OCI-M2 (cell line): ENCODE data around the gene CUX1.

Source experiments
- DNase-seq: peaks from one replicate; lab custom pipeline; 2025; ENCODE audit not compliant: unreplicated experiment; lab: John Stamatoyannopoulos, UW

CUX1 gene

DNA sequence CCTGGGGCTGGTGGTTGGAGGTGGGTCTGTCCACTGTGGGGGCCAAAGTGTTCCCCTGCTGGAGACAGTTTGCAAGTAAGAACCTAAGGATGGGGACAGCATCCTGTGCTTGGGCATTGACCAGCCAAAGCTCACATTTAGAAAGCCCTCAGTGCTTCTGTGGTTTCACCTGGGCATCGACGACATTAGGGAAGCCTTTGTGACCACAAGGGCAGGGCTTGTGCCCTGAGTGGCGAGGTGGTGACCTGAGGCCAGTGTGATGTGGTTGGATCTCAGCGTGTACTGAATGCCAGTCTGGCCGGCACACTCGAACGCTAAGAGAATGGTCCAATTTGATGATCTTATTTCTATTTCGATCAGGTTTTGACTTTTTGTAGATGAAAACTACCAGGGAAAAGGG, 437.1 kb downstream of the CUX1 start:
- DNase-seq = no peak

DNA sequence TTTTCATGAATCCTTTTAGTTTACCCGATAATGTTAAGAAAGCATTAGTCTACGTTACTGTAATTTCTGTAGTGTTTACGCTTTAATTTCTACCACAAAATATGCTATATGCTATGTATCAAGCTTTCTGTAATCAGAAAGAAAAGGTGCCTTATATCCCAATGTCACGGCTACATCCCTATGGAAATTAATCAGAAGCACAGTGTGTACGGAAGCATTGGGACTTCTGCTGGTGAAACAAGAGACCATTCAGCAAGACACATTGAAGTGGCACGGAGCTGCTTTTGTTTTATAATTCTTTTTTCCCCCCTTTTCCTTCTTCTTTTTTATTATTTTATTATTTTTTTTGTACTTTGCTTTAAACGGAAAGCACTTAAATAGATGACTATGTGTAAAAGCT, 438.1 kb downstream of the CUX1 start:
- no peak for DNase-seq

GRCh38 chr7:102255916-102256315, 438.5 kb downstream of the CUX1 start:
- DNase-seq = no peak

GRCh38 chr7:102258073-102258748, 440.8 kb downstream of the CUX1 start:
- no peak for DNase-seq

DNA sequence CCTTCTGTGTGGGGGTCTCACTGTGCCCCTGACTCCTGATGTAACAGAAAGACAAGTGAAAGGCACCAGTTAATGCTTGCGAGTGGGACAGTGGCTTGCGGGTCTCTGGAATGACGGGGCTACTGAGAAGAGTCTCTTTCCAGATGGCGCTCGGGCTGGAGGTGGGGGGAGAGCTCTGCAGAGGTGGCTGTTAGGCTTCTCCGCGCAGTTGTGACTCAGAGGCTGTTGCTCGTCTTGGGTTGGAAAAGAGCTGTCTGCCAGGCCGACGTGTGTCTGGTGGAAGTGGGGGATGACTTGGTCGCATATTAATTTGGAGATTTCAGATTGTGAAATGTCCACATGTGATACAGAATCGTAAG, 441.3 kb downstream of the CUX1 start:
- no peak for DNase-seq

GRCh38 chr7:102260856-102261255, 443.4 kb downstream of the CUX1 start:
- no peak for DNase-seq

DNA sequence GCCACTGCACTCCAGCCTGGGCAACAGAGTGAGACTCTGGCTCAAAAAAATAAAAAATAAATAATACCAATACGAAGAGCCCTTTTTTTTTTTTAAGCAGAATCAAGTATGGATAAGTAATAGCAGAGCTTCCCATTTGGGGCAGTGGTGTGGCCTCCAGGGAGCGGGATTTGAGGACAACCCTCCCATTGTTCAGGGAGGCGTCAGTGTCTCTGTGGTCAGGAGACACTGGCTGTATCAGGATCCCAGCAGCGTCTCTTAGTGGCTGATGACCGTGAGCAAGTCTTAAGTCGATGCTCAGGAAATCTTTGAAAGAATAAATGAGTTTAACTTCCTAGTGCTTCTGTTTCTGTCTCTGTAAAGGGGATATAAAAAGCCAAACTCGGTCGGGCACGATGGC, 444.0 kb downstream of the CUX1 start:
- no peak for DNase-seq

GRCh38 chr7:102262546-102262945, 445.1 kb downstream of the CUX1 start:
- DNase-seq = no peak

GRCh38 chr7:102264367-102264891, 447.0 kb downstream of the CUX1 start:
- DNase-seq = no peak

- DNase-seq = no peak
These were observed 449.1 kb downstream of the CUX1 start for GRCh38 chr7:102266541-102266940.

DNA sequence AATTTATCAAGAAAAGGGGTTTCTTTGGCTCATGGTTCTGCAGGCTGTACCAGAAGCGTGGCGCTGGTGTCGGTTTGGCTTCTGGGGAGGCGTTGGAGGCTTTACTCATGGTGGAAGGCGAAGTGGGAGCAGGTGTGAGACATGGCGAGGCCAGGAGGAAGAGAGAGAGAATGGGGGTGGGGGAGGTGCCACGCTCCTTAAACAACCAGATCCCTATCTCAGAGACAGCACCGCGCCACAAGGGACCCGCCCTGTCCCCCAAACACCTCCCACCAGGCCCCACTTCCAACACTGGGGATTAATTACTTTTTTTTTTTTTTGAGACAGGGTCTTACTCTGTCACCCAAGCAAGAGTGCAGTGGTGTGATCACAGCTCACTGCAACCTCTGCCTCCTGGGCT, 451.2 kb downstream of the CUX1 start:
- no peak for DNase-seq

DNA sequence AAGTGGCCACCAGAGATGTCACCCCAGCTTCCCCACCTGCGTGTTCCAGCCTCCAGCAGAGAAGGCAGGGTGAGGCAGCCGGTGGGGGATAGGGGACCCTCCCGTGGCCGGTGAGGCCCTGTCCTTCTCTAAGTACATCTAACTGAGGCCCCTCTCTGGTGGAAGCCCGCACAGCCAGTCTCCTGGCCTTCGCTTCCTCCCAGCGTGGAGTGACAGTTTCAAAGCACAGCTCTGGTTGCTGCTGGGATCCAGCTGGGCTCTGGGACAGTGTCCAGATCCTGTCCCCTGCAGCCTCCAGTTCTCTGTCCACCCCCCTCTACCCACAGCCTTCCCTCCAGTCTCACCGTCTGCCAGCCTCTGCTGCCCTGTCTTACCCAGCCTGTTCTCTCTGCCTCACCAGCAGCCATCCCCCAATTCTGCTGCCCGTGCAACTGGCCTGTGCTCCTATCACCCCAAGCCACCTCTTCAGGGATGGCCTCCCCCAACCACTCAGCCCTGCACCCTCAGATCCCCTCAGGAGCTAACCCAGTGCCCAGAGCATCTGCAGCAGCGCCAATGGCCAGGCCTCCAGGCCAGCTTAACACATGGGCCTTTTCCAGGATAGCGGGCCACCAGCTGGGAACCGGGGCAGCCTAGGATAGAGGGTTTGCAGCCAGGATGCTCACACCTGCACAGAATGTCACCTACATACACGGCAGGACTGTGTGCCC, 452.9 kb downstream of the CUX1 start:
- DNase-seq = no peak

- no peak for DNase-seq
These were observed 453.9 kb downstream of the CUX1 start for GRCh38 chr7:102271158-102271798.

DNA sequence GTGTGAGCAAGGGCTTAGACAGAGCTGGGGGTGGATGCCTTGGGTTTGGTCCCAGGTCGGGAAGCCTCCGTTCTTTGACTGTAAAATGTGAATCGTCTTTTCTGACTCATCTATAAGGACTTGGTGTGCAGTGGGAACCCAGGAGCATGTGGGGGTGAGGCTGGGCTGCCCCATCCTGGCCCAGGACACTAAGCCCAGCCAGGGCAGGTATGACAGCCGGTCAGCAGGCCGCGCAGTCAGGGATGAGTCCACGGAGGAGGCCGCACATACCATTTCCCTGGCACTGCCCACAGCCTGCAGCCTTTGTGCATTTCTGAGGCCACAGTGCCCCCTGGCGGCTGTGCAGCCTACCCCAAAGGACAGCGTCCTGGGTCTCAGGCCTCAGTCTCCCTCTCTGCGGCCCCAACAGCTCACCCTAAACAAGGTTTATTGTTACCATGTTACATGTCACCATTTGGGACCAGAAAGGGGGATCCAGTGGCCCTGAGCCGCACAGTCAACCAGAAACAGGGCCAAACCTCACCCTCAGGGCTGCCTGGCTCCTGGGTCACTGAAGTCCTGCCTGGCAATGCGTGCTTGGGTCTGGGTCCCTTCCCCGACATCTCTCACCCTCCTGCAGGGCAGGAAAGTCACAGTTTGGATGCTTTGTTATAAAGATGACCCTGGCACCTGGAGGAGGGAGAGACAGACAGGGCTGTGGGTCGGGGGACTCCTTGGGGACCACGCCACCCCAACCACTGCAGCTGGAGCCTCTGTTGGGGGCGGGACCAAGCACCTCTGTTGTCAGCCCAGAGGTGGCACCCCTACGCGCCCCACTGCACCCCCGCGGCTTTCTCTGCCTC, 454.9 kb downstream of the CUX1 start:
- DNase-seq = no peak

- DNase-seq = no peak
These were observed 455.7 kb downstream of the CUX1 start for GRCh38 chr7:102272917-102273748.

DNA sequence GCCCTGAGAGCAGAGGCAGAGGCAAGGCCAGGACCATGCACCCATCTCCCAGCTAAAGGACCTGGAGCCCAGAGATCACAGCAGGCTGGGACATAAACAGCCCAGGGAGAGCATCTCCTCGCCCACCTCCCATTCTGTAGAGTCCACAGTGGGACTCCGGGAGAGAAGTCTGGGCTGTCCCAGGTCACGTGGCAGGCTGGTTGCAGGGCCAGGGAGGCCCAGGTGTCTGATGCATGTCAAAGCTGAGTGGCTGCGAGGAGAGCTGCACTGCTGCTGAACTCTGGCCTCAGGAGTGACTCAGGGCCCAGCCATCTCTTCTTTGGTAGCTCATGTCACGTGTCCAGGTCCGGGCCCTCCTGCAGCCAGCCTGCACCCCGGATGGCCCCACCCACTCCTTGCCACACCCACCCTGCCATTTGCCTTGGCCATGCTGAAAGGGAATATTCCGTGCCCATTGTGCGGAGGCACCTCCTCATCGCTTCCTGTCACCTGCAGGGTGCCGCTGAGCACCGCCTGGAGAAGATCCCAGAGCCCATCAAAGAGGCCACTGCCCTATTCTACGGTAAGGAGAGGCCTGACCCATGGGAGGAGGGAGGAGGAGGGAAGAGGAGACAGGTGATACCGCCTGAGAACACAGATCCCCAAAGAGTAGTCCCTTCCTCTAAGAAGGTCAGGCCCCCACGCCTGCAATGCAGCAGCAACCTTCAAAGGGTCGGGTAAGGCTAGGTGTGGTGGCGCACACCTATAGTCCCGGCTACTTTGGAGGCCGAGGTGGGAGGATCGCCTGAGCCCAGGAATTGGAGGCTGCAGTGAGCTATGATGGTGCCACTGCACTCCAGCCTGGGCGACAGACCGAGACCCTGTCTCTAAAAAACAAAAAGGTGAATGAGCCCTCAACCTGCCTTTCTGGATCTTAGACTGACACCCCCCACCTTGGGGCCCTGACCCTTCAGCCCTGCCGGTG, 456.6 kb downstream of the CUX1 start:
- no peak for DNase-seq

- no peak for DNase-seq
These were observed 457.8 kb downstream of the CUX1 start for GRCh38 chr7:102275123-102275703.

- no peak for DNase-seq
These were observed 460.5 kb downstream of the CUX1 start for GRCh38 chr7:102277901-102278300.
